Thoracic aorta (tissue), 2 donors: Measurements from ENCODE around the gene OR5B3. TPM values are rescaled to one million over a fixed set of nuclear protein-coding genes. Genes with fewer than 3 reads are reported as not detected.

Experiments used
- ATAC-seq: fragments of 150-250 bp; one replicate; pipeline ENCODE4 v1.8.0; 2017; ENCODE audit warnings: low read depth; ENCODE audit not compliant: insufficient number of reproducible peaks, low FRiP score
- DNase-seq: peaks from one replicate; pipeline ENCODE4 v3.0.0-alpha.2; 2020; ENCODE audit warnings: low spot score
- H3K27ac ChIP-seq, 2 donors: fragments of 200-600 bp; sonication (generic); 1 replicate in 1 of 2; 2 replicates in 1 of 2; pipeline ENCODE4 v1.5.1; 2016; ENCODE audit warnings: mild to moderate bottlenecking in 2 of 2, moderate library complexity in 2 of 2
- H3K27me3 ChIP-seq: fragments of 200-600 bp; sonication (generic); replicated peaks from 2 replicates; pipeline ENCODE4 v1.6.0; 2016; ENCODE audit warnings: mild to moderate bottlenecking; ENCODE audit not compliant: insufficient read depth
- H3K36me3 ChIP-seq: fragments of 200-600 bp; sonication (generic); one replicate; pipeline ENCODE4 v1.5.1; 2016
- H3K4me1 ChIP-seq, 2 donors: fragments of 200-600 bp; sonication (generic); 1 replicate in 1 of 2; 2 replicates in 1 of 2; pipeline versions ENCODE4 v1.5.1 to v1.6.0; 2016; ENCODE audit warnings: low read depth in 2 of 2, mild to moderate bottlenecking in 1 of 2; ENCODE audit not compliant: control insufficient read depth in 1 of 2
- H3K4me3 ChIP-seq: fragments of 200-600 bp; sonication (generic); 2 replicates; pipeline ENCODE4 v1.5.1; 2016; ENCODE audit warnings: mild to moderate bottlenecking
- H3K9me3 ChIP-seq: fragments of 200-600 bp; sonication (generic); 2 replicates; pipeline ENCODE4 v1.5.1; 2016
- CTCF ChIP-seq: fragments of 200-600 bp; sonication (generic); IDR thresholded peaks from one replicate; pipeline ENCODE4 v1.5.1; 2019; ENCODE audit warnings: antibody characterized with exemption
- total RNA-seq, 2 donors: library from RNA; depleted of rRNA; stranded (reverse); fragments of >200 nt; gene quantifications; one replicate each; pipeline versions ENCODE4 v1.1.0 to v1.2.3, GENCODE V29; 2016

Gene OR5B3
- total RNA-seq: not detected

GRCh38 chr11:58406774-58407173 is at the start of gene OR5B3:
OR5B3 (minus strand) TSS chr11:58406874; CDS start chr11:58403409, 3,465 bp downstream.
- TF ChIP-seq CTCF: no peak
- Histone ChIP-seq H3K27me3 (no peaks in the 10 kb centered on the region), H3K27ac (no peak within 1 kb of the TSS), H3K36me3 (no peaks in the 10 kb centered on the region), H3K4me1 (no peaks in the 10 kb centered on the region), H3K9me3 (peaks cover 14% of the 10 kb centered on the region), H3K4me3 (no peak within 1 kb of the TSS)
- DNase-seq: no peak
- ATAC-seq: no peak

- Histone ChIP-seq H3K27me3 (no peaks in the 10 kb centered on the region), H3K9me3 (no peaks in the 10 kb centered on the region), H3K4me3 (no peak overlapping the region), H3K4me1 (no peaks in the 10 kb centered on the region), H3K36me3 (no peaks in the 10 kb centered on the region), H3K27ac (no peak overlapping the region)
- no peak for TF ChIP-seq CTCF
- ATAC-seq (no peak), DNase-seq (no peak)
Measured at GRCh38 chr11:58451585-58451984, 44.9 kb upstream of the OR5B3 start.

GRCh38 chr11:58446294-58446693 is 39.6 kb upstream of the OR5B3 start:
- Histone ChIP-seq H3K9me3 (no peaks in the 10 kb centered on the region), H3K27ac (no peak overlapping the region), H3K27me3 (no peaks in the 10 kb centered on the region), H3K4me1 (no peaks in the 10 kb centered on the region), H3K36me3 (no peaks in the 10 kb centered on the region), H3K4me3 (no peak overlapping the region)
- no peak for DNase-seq
- ATAC-seq: no peak
- no peak for TF ChIP-seq CTCF

GRCh38 chr11:58444300-58444699 is 37.6 kb upstream of the OR5B3 start:
- ATAC-seq (no peak), DNase-seq (no peak)
- Histone ChIP-seq H3K36me3 (no peaks in the 10 kb centered on the region), H3K4me3 (no peak overlapping the region), H3K27me3 (no peaks in the 10 kb centered on the region), H3K27ac (no peak overlapping the region), H3K9me3 (no peaks in the 10 kb centered on the region), H3K4me1 (no peaks in the 10 kb centered on the region)
- no peak for TF ChIP-seq CTCF

GRCh38 chr11:58442136-58442535 is 35.5 kb upstream of the OR5B3 start, which contains the start of gene OR5B12:
OR5B12 (minus strand) TSS chr11:58442236; CDS start chr11:58440151, 2,085 bp downstream.
- DNase-seq: no peak
- no peak for TF ChIP-seq CTCF
- no peaks in the 10 kb centered on the region for H3K4me1 ChIP-seq
- H3K4me3 ChIP-seq: no peak within 1 kb of the TSS
- no peaks in the 10 kb centered on the region for H3K27me3 ChIP-seq
- H3K9me3 ChIP-seq: no peaks in the 10 kb centered on the region
- H3K36me3 ChIP-seq: no peaks in the 10 kb centered on the region
- no peak for ATAC-seq
- H3K27ac ChIP-seq: no peak within 1 kb of the TSS
